DOHH2 (cell line): ENCODE results near the gene ARID4B.
A peak's percentile ranks its signal among the peaks of the same experiment; 100 is the strongest.

ENCODE experiments used
- H3F3A ChIP-seq: fragments of 200-600 bp; sonication (generic), shearing (Covaris generic); 2 replicates; pipeline ENCODE4 v1.6.0; 2016; ENCODE audit warnings: antibody characterized with exemption, mild to moderate bottlenecking; ENCODE audit not compliant: control insufficient read depth, insufficient read depth
- H3K27ac ChIP-seq: fragments of 200-600 bp; sonication (generic); 2 replicates; pipeline ENCODE4 v1.5.1; 2014; ENCODE audit warnings: low read depth, mild to moderate bottlenecking, low read length, moderate library complexity
- H3K27me3 ChIP-seq: fragments of 200-600 bp; sonication (generic); 2 replicates; pipeline ENCODE4 v1.6.1; 2014; ENCODE audit warnings: mild to moderate bottlenecking, low read length, mixed read lengths; ENCODE audit not compliant: control insufficient read depth
- H3K36me3 ChIP-seq: fragments of 200-600 bp; sonication (generic); 2 replicates; pipeline ENCODE4 v1.6.1; 2014; ENCODE audit warnings: mild to moderate bottlenecking, low read length, moderate library complexity, mixed read lengths; ENCODE audit not compliant: control insufficient read depth
- H3K4me1 ChIP-seq: fragments of 200-600 bp; sonication (generic); 2 replicates; pipeline ENCODE4 v1.6.1; 2014; ENCODE audit warnings: mild to moderate bottlenecking, low read length, mixed read lengths; ENCODE audit not compliant: control insufficient read depth
- H3K4me2 ChIP-seq: fragments of 200-600 bp; sonication (generic); 2 replicates; pipeline ENCODE4 v1.6.0; 2014; ENCODE audit warnings: mild to moderate bottlenecking, low read length, moderate library complexity
- H3K4me3 ChIP-seq: fragments of 200-600 bp; sonication (generic); 2 replicates; pipeline ENCODE4 v1.5.1; 2014; ENCODE audit warnings: mild to moderate bottlenecking, low read length, mixed read lengths
- H3K79me2 ChIP-seq: fragments of 200-600 bp; sonication (generic); 2 replicates; pipeline ENCODE4 v1.6.1; 2014; ENCODE audit warnings: mild to moderate bottlenecking, low read length, mixed read lengths; ENCODE audit not compliant: control insufficient read depth
- H3K9me2 ChIP-seq: fragments of 200-600 bp; sonication (generic); replicated peaks from 2 replicates; pipeline ENCODE4 v1.6.1; 2014; ENCODE audit warnings: mild to moderate bottlenecking, low read length, mixed read lengths; ENCODE audit not compliant: control insufficient read depth
- H3K9me3 ChIP-seq: fragments of 200-600 bp; sonication (generic); 2 replicates; pipeline ENCODE4 v1.6.1; 2014; ENCODE audit warnings: antibody characterized with exemption, low read length, mixed read lengths; ENCODE audit not compliant: control insufficient read depth, insufficient read depth
- H4K20me1 ChIP-seq: fragments of 200-600 bp; sonication (generic); 2 replicates; pipeline ENCODE4 v1.6.0; 2014; ENCODE audit warnings: low read depth, mild to moderate bottlenecking, antibody characterized with exemption, low read length, moderate library complexity; ENCODE audit not compliant: control insufficient read depth, insufficient read depth
- EZH2phosphoT487 ChIP-seq: fragments of 200-600 bp; sonication (generic); IDR thresholded peaks from 2 replicates; pipeline ENCODE4 v1.6.1; 2017; ENCODE audit warnings: borderline replicate concordance, mild to moderate bottlenecking, antibody characterized with exemption, low read length, moderate library complexity, mixed read lengths
- TF ChIP-seq, protein P1 (sequence below): fragments of 200-600 bp; sonication (generic); IDR thresholded peaks from one replicate; pipeline ENCODE4 v1.5.1; 2014; ENCODE audit warnings: antibody characterized with exemption, mild to moderate bottlenecking, low read depth, low read length; ENCODE audit not compliant: poor library complexity, severe bottlenecking

The ARID4B gene

DNA sequence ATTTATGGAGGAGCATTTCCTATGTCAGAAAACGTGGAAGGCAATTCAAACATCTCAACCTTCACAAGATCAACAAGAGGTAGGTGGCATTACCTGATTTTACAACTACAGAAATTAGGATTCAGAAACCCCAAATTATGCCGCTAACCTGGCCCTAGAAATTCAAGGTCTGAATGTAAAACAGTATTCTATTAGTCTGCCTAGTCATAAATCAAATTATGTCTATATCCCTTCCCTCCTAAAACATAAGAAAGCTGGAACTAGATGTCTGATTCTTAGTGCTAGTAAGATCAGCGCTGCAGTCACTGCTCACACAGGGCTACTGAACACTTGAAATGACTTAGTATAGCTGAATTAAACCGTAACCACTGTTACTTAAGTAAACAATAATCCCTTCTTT lies 200.8 kb downstream of the ARID4B start:
- H3K9me2 ChIP-seq: no peaks in the 10 kb centered on the region
- peaks cover 73% of the 10 kb centered on the region for H3K36me3 ChIP-seq
- peaks cover 38% of the 10 kb centered on the region for H3K4me1 ChIP-seq
- H3K79me2 ChIP-seq: peaks cover 67% of the 10 kb centered on the region
- H3K4me3 ChIP-seq: peak overlapping the region; percentile 93
- no peaks in the 10 kb centered on the region for H3K27me3 ChIP-seq
- peaks cover 35% of the 10 kb centered on the region for H4K20me1 ChIP-seq
- H3K9me3 ChIP-seq: no peaks in the 10 kb centered on the region
- peaks cover 14% of the 10 kb centered on the region for H3F3A ChIP-seq
- H3K27ac ChIP-seq: no peak overlapping the region
- H3K4me2 ChIP-seq: peak overlapping the region; percentile 72
- no peak for TF ChIP-seq EZH2phosphoT487
- TF ChIP-seq, protein P1, sequence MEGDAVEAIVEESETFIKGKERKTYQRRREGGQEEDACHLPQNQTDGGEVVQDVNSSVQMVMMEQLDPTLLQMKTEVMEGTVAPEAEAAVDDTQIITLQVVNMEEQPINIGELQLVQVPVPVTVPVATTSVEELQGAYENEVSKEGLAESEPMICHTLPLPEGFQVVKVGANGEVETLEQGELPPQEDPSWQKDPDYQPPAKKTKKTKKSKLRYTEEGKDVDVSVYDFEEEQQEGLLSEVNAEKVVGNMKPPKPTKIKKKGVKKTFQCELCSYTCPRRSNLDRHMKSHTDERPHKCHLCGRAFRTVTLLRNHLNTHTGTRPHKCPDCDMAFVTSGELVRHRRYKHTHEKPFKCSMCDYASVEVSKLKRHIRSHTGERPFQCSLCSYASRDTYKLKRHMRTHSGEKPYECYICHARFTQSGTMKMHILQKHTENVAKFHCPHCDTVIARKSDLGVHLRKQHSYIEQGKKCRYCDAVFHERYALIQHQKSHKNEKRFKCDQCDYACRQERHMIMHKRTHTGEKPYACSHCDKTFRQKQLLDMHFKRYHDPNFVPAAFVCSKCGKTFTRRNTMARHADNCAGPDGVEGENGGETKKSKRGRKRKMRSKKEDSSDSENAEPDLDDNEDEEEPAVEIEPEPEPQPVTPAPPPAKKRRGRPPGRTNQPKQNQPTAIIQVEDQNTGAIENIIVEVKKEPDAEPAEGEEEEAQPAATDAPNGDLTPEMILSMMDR: no peak

DNA sequence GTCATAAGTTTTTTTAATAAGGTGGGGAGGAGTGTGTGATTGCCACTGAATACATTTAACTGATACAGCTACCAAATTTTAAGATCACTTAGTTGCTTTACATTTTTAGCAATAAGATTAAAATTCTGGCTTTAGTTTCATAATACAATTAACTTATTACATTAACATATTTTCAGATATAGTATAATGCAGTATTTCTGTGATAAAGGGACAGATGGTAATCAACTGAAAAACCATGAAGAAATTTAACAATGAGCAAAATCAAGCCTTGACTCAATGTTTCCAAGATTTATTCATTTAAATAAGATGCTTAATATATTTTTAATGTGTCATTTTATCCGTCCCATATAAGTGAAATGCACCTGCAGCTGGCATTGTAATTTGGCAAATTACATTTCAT lies 203.3 kb downstream of the ARID4B start:
- Histone ChIP-seq H4K20me1 (peaks cover 48% of the 10 kb centered on the region), H3K36me3 (peaks cover 86% of the 10 kb centered on the region), H3K4me3 (no peak overlapping the region), H3K27me3 (no peaks in the 10 kb centered on the region), H3K9me3 (no peaks in the 10 kb centered on the region), H3K27ac (no peak overlapping the region), H3F3A (peaks cover 12% of the 10 kb centered on the region; the same call in 1 of the 2 replicates), H3K4me1 (peaks cover 38% of the 10 kb centered on the region), H3K79me2 (peaks cover 93% of the 10 kb centered on the region), H3K4me2 (peak overlapping the region; percentile 21; the same call in 1 of the 2 replicates), H3K9me2 (no peaks in the 10 kb centered on the region)
- TF ChIP-seq, protein P1: no peak

DNA sequence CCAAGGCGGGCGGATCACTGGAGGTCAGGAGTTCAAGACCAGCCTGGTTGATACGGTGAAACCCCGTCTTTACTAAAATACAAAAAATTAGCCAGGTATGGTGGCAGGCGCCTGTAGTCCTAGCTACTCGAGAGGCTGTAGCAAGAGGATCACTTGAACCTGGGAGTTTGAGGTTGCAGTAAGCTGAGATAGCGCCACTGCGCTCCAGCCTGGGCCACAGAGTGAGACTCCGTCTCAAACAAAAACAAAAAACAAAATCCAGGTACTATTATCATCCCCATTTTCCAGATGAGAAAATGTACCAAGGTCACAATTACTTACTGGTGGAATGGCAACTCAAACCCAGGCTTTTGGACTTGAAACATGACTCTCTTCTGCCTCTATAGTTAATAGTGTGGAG lies 203.9 kb downstream of the ARID4B start:
- peak overlapping the region; percentile 24 for H3K4me2 ChIP-seq
- H3F3A ChIP-seq: peaks cover 10% of the 10 kb centered on the region; the same call in 1 of the 2 replicates
- peaks cover 92% of the 10 kb centered on the region for H3K36me3 ChIP-seq
- H4K20me1 ChIP-seq: peaks cover 48% of the 10 kb centered on the region
- no peak overlapping the region for H3K4me3 ChIP-seq
- H3K4me1 ChIP-seq: peaks cover 35% of the 10 kb centered on the region
- peaks cover 98% of the 10 kb centered on the region for H3K79me2 ChIP-seq
- no peaks in the 10 kb centered on the region for H3K9me3 ChIP-seq
- H3K27ac ChIP-seq: no peak overlapping the region
- H3K9me2 ChIP-seq: no peaks in the 10 kb centered on the region
- H3K27me3 ChIP-seq: no peaks in the 10 kb centered on the region
- TF ChIP-seq, protein P1: no peak
- TF ChIP-seq EZH2phosphoT487: no peak

DNA sequence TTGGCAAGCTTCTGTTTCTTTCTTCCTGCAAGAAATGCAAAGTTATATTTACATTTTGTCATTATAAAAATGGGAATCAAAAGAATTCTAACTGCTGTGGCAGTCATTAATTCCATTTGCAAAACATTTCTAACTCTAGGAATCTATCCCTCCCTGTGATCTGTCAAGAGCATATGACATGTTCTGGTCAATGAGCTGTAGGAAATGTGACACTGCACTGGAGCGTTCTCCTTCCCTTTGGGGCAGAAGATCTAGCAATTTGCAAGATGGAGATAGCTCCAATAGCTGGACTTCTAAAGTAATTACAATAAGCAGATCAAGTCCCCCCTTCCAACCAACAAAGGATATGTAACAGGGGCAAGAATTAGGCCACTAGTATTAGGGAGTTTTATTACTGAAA lies 205.6 kb downstream of the ARID4B start:
- TF ChIP-seq, protein P1: no peak
- no peak for TF ChIP-seq EZH2phosphoT487

More for the DNA sequence above, 205.6 kb downstream of the ARID4B start:
- peaks cover 10% of the 10 kb centered on the region; the same call in 1 of the 2 replicates for H3F3A ChIP-seq
- H3K27me3 ChIP-seq: no peaks in the 10 kb centered on the region
- no peak overlapping the region for H3K27ac ChIP-seq
- peaks cover 97% of the 10 kb centered on the region for H3K36me3 ChIP-seq
- H3K4me1 ChIP-seq: peaks cover 32% of the 10 kb centered on the region
- H3K4me2 ChIP-seq: no peak overlapping the region
- H3K9me2 ChIP-seq: no peaks in the 10 kb centered on the region
- H3K9me3 ChIP-seq: no peaks in the 10 kb centered on the region
- peaks cover 100% of the 10 kb centered on the region for H3K79me2 ChIP-seq
- H4K20me1 ChIP-seq: peaks cover 47% of the 10 kb centered on the region
- H3K4me3 ChIP-seq: no peak overlapping the region
